Esophagus muscularis mucosa (tissue), 3 donors: ENCODE measurements around the gene POC1A.

Experiments used
- POLR2A ChIP-seq: fragments of 450-650 bp; IDR thresholded peaks from one replicate; pipeline ENCODE4 v1.6.1; 2017; ENCODE audit warnings: antibody characterized with exemption, moderate library complexity, mild to moderate bottlenecking, low read depth
- POLR2AphosphoS5 ChIP-seq, 2 donors: sonication (generic); formaldehyde crosslinking; IDR thresholded peaks; one replicate each; pipeline ENCODE4 v1.6.1; 2017; ENCODE audit warnings: antibody characterized with exemption in 2 of 2
- TF ChIP-seq, protein P1 (sequence below), 3 experiments: fragments of 200-600 bp in 2 of 3; fragments of 450-650 bp in 1 of 3; sonication (generic) in 2 of 3; IDR thresholded peaks; one replicate each; pipeline ENCODE4 v1.5.1; 2017 to 2019; ENCODE audit warnings: antibody characterized with exemption in 3 of 3, mild to moderate bottlenecking in 2 of 3, moderate library complexity in 1 of 3

- TF ChIP-seq, protein P1, sequence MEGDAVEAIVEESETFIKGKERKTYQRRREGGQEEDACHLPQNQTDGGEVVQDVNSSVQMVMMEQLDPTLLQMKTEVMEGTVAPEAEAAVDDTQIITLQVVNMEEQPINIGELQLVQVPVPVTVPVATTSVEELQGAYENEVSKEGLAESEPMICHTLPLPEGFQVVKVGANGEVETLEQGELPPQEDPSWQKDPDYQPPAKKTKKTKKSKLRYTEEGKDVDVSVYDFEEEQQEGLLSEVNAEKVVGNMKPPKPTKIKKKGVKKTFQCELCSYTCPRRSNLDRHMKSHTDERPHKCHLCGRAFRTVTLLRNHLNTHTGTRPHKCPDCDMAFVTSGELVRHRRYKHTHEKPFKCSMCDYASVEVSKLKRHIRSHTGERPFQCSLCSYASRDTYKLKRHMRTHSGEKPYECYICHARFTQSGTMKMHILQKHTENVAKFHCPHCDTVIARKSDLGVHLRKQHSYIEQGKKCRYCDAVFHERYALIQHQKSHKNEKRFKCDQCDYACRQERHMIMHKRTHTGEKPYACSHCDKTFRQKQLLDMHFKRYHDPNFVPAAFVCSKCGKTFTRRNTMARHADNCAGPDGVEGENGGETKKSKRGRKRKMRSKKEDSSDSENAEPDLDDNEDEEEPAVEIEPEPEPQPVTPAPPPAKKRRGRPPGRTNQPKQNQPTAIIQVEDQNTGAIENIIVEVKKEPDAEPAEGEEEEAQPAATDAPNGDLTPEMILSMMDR (IDR thresholded peaks at IDR 0.05), result no peak
- TF ChIP-seq POLR2A (no peak), POLR2AphosphoS5 (IDR thresholded peaks at IDR 0.05) (no peak)
These were observed 116.0 kb downstream of the POC1A start for GRCh38 chr3:52038227-52038626.
